Stomach (tissue), 9 donors: ENCODE measurements around the gene GRIA1. TPM values are rescaled to one million over a fixed set of nuclear protein-coding genes. Genes with fewer than 3 reads are reported as not detected.

ENCODE experiments used
- DNase-seq, 2 donors: peaks; one replicate each; pipeline versions ENCODE4 v3.0.0 to v3.0.0-alpha.2; 2013 to 2019
- H3K27ac ChIP-seq, 5 donors: fragments of 200-600 bp in 4 of 5; sonication (generic) in 4 of 5; one replicate each; pipeline ENCODE4 v1.5.1; 2013 to 2019; ENCODE audit warnings: mild to moderate bottlenecking in 1 of 5, moderate library complexity in 1 of 5
- H3K27me3 ChIP-seq, 3 donors: fragments of 200-600 bp; sonication (generic); one replicate each; pipeline ENCODE4 v1.5.1; 2017 to 2019; ENCODE audit warnings: mixed run types in 1 of 3
- H3K36me3 ChIP-seq, 4 donors: fragments of 200-600 bp; sonication (generic); 1 replicate in 3 of 4; 2 replicates in 1 of 4; pipeline ENCODE4 v1.5.1; 2016 to 2019
- H3K4me1 ChIP-seq, 4 donors: fragments of 200-600 bp; sonication (generic); one replicate each; pipeline ENCODE4 v1.5.1; 2016 to 2019
- H3K4me3 ChIP-seq, 4 donors: fragments of 200-600 bp; sonication (generic) in 3 of 4; one replicate each; pipeline ENCODE4 v1.5.1; 2016 to 2019; ENCODE audit warnings: mild to moderate bottlenecking in 1 of 4
- H3K9me3 ChIP-seq, 4 donors: fragments of 200-600 bp; sonication (generic); one replicate each; pipeline ENCODE4 v1.5.1; 2016 to 2019
- CTCF ChIP-seq, 7 experiments: fragments of 450-650 bp in 4 of 7; fragments of 200-600 bp in 3 of 7; sonication (generic) in 3 of 7; IDR thresholded peaks; one replicate each; pipeline ENCODE4 v1.5.1; 2016 to 2019; ENCODE audit warnings: antibody characterized with exemption in 7 of 7, control low read depth in 2 of 7, mild to moderate bottlenecking in 1 of 7
- EP300 ChIP-seq: sonication (generic); formaldehyde crosslinking; IDR thresholded peaks from one replicate; pipeline ENCODE4 v1.6.1; 2017; ENCODE audit warnings: antibody characterized with exemption
- POLR2A ChIP-seq, 4 donors: fragments of 450-650 bp; IDR thresholded peaks; one replicate each; pipeline ENCODE4 v1.6.1; 2016; ENCODE audit warnings: antibody characterized with exemption in 4 of 4, control low read depth in 2 of 4, mild to moderate bottlenecking in 1 of 4, moderate library complexity in 1 of 4
- POLR2AphosphoS5 ChIP-seq, 3 donors: sonication (generic); formaldehyde crosslinking; IDR thresholded peaks; one replicate each; pipeline ENCODE4 v1.6.1; 2016; ENCODE audit warnings: antibody characterized with exemption in 3 of 3
- WGBS, 5 donors: extraction: QIAGEN DNeasy Blood & Tissue Kit in 3 of 5; methylation state at CpG; one replicate each; pipeline versions ENCODE4 v1.1.5 to v1.1.7; 2013 to 2018; 5-methylcytosine and 5-hydroxymethylcytosine counted together
- intact Hi-C: fragments of 100-400 bp; cut with DNase I; formaldehyde crosslinking; loops from one replicate; pipeline ENCODE4 v1.15.1; 2023; ENCODE audit warnings: low total_unique reads
- polyA plus RNA-seq, 3 donors: library from polyadenylated mRNA; stranded (reverse); fragments of 200-250 nt; gene quantifications; one replicate each; pipeline ENCODE4 v1.2.3, GENCODE V29; 2013
- total RNA-seq, 5 donors: library from RNA; depleted of rRNA; stranded (reverse); fragments of >200 nt; gene quantifications; one replicate each; pipeline versions ENCODE4 v1.1.0 to v1.2.3, GENCODE V29; 2014 to 2016
- donor health status: healthy with polysubstance abuse.
- donor health status: Bipolar disorder and iron deficiency.
- donor health status: healthy.

Gene GRIA1
- total and polyA plus RNA-seq, 8 donors = 0.03 to 2.6 (median 0.29) TPM; not detected in 3

DNA sequence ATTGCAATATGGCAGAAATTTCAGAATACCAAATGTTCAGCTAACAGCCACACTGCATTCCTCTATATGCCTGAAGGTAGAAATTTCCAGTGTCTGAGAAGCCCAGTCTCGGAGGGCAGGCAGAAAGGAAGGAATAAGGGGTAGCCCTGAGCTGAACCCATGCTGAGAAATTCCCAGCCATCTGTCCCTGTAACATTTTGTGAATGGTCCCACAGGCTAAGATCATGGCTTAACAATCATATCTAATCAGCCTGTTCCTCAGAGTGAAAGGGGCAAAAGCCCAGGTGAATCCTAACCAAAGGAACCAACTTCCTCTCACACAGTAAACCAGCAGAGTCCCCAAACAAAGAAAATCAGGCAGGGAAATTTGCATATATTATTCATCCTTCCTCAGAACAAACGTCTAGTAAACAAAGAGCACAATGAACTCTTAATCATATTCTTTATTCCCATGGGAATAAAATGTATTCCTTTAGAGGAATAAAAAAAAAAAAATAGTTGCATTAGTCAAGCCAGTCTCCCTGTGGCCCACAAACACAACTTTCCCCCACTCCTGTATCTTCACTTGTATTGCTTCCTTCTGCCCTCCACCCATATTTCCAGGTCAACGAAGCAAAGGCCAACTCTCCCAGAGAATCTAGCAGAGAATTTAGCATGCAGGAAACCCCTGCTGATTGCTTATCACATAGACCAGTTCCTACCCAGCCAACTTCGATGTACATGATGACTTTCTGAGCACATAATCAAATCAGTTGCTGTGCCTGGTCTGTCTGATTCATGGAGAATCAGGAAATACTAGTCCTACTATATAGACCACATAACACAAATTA is 290.6 kb downstream of the GRIA1 start:
- no peaks in the 10 kb centered on the region for H3K27me3 ChIP-seq
- H3K36me3 ChIP-seq = no peaks in the 10 kb centered on the region
- WGBS, 5 donors = 19 to 32% (median 26%) methylated on average over 4 of the region's 4 CpGs
- no peak overlapping the region for H3K4me3 ChIP-seq
- no peaks in the 10 kb centered on the region for H3K4me1 ChIP-seq
- no peaks in the 10 kb centered on the region for H3K9me3 ChIP-seq
- intact Hi-C loops = no loop called here
- H3K27ac ChIP-seq = no peak overlapping the region
- no peak for DNase-seq
- no peak for TF ChIP-seq CTCF (IDR thresholded peaks at IDR 0.05)
- TF ChIP-seq EP300 = no peak
- TF ChIP-seq POLR2AphosphoS5 (IDR thresholded peaks at IDR 0.05) = no peak
- no peak for TF ChIP-seq POLR2A (IDR thresholded peaks at IDR 0.05)

DNA sequence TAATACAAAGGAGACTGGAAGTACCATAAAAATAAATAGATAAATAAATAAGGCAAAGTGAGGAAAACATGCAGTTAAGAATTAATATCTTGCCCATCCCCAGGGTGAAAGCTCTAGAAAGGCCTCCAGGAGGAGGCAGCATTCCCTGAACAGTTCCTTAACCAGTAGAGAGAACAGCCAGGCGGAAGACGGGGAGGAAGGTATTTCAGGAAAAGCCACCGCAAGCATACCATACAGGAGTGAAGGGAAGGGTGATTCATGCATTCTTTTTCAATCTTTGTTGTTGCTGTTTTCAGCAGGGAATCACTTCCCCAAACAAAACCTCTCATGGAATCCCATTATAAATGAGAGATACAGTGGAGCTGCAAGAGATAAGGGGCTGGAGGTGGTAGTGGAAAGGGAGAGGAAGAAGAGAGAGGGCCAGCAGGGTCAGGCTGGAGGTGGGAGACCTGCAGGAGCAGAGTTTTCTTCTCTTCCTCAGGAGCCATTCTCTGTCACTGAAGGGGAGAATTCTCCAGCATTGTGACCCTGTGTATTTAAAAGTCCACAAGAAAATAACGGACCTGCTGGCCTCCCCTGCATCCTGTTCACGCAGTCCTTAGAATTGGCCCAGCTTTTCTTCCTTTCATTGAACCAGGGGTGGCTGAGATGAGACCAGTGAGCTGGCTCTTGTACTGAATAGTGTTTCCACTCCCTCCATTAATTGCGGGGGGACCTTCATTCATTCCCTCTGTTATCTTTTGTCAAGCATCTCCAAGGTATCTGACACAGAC is 292.3 kb downstream of the GRIA1 start:
- Histone ChIP-seq H3K9me3 (no peaks in the 10 kb centered on the region), H3K4me1 (no peaks in the 10 kb centered on the region), H3K27me3 (no peaks in the 10 kb centered on the region), H3K4me3 (no peak overlapping the region), H3K27ac (no peak overlapping the region), H3K36me3 (no peaks in the 10 kb centered on the region)
- no peak for DNase-seq
- TF ChIP-seq POLR2A (IDR thresholded peaks at IDR 0.05) (no peak), CTCF (IDR thresholded peaks at IDR 0.05) (no peak), EP300 (no peak), POLR2AphosphoS5 (IDR thresholded peaks at IDR 0.05) (no peak)
- WGBS, 5 donors = 55 to 64% (median 62%) methylated on average over 6 of the region's 6 CpGs
- intact Hi-C loops = no loop called here

DNA sequence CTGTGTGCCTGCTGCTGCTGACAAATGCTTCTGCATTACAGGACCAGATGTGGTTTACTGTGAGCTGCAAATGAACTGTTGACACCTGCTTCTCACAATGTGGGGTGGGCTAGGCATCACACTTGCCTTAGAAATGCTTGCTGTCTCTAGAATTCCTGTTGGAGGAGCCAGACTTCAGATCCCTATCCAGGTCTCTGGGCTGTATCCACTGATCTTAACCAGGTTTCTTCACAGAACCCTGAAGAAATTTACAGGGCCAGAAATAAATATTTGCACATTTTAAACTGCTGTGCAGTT is 292.8 kb downstream of the GRIA1 start:
- no peaks in the 10 kb centered on the region for H3K9me3 ChIP-seq
- no peaks in the 10 kb centered on the region for H3K27me3 ChIP-seq
- intact Hi-C loops = no loop called here
- no peak overlapping the region for H3K4me3 ChIP-seq
- H3K36me3 ChIP-seq = no peaks in the 10 kb centered on the region
- TF ChIP-seq POLR2AphosphoS5 (IDR thresholded peaks at IDR 0.05) (no peak), EP300 (no peak), CTCF (IDR thresholded peaks at IDR 0.05) (no peak), POLR2A (IDR thresholded peaks at IDR 0.05) (no peak)
- no peak for DNase-seq
- H3K4me1 ChIP-seq = no peaks in the 10 kb centered on the region
- no peak overlapping the region for H3K27ac ChIP-seq

GRCh38 chr5:153784277-153784676 is 293.8 kb downstream of the GRIA1 start:
- no peaks in the 10 kb centered on the region for H3K36me3 ChIP-seq
- DNase-seq = no peak
- no peak overlapping the region for H3K27ac ChIP-seq
- no peaks in the 10 kb centered on the region for H3K4me1 ChIP-seq
- H3K9me3 ChIP-seq = no peaks in the 10 kb centered on the region
- intact Hi-C loops = no loop called here
- 67 to 78% (median 70%) methylated on average over 3 of the region's 3 CpGs for WGBS, 5 donors
- H3K4me3 ChIP-seq = no peak overlapping the region
- no peaks in the 10 kb centered on the region for H3K27me3 ChIP-seq
- no peak for TF ChIP-seq CTCF (IDR thresholded peaks at IDR 0.05)
- no peak for TF ChIP-seq POLR2AphosphoS5 (IDR thresholded peaks at IDR 0.05)
- TF ChIP-seq EP300 = no peak
- TF ChIP-seq POLR2A (IDR thresholded peaks at IDR 0.05) = no peak
